HG03457 (cell line): ENCODE data around the gene STRA6.

Experiments
- ATAC-seq: cut with Tn5 transposase; IDR thresholded peaks from one replicate; pipeline ENCODE4 v1.9.1; 2021; ENCODE audit warnings: moderate number of reproducible peaks; ENCODE audit not compliant: unreplicated experiment

Gene STRA6

DNA sequence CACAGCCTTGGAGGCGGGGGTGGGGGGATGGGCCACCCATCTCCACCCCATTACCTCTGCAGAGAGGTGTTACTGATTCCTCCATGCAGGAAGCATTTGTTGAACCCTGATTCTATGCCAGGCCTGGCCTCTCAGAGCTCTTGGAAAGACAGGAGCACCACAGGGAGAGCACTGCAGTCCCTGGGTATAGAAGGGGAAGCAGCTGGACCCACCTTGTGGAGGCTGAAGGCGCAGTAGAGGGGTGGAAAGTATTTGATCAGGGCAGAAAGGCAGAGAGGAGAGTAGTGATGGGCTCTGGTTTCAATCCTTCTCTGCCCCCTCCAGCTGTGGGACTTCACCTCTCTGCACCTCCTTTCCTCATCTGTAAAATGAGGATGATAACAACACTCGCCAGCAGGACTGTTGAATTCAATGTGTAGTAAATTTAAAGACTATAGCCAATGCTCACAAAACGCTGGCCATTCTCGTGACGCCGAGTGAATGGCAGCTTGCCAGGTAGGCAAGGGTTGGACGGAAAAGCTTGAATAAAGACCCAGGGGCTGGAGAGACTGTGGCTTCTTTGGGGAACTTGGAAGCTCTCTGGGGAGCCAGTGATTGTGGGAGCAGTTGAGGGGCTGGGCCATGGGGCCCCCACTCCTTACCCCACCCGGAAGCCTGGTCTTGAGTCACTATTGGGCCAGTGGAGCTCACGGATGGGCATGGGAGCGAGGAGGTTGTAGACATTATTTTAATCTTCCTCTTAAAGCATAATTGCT is 25.6 kb upstream of the STRA6 start:
- no peak for ATAC-seq

DNA sequence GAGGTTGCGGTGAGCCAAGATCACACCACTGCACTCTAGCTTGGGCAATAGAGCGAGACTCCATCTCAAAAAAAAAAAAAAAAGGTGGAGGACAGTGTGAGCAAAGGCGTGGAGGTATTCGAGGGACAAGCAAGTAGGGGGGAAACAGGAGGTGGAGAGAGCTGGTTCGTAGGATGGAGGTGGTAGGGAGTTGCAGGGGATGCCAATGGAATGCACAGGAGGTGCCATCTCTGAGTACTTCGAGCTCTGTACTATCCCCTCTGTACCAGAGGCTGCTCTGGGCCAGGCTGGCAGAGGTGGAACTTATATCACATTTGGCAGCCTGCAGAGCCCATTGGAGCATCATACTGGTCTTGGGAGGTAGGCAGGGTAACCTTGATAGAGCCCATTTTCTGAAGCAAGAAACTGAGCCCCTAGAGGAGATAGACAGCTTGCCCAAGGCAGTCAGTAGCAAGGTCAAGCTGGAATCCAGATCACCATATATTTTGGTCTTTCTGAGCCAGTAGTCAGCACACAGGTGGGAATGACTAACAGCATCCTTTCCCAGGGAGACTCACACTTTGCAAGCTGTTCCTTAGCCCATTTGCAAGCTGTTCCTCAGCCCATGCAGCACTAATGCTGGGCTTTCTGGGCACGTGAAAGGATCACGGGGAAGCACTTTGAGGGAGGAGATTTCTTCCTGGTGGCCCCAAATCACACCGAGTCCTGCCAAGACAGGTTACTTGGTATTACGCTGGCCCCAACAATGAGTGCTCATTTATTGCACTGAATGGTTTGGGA is 24.4 kb upstream of the STRA6 start:
- ATAC-seq = no peak

DNA sequence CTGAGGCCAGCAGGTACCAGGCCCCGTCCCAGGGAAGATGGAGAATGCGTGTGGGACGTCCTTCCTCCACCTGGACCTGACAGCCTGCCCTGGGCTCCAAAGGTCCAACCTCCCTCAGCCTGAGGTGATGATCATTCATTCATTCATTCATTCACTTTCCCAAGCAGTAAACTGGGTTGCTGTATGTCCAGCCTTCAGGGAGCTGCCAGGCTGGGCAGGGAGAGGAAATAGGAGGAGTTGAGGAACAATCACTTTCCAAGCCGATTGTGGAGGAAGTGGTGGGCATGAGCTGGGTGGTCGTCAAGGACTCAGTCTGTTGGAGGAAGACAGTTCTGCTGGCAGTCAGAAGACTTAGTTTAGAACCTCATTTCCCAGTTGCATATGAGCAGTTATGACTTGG is 23.3 kb upstream of the STRA6 start:
- ATAC-seq = no peak

DNA sequence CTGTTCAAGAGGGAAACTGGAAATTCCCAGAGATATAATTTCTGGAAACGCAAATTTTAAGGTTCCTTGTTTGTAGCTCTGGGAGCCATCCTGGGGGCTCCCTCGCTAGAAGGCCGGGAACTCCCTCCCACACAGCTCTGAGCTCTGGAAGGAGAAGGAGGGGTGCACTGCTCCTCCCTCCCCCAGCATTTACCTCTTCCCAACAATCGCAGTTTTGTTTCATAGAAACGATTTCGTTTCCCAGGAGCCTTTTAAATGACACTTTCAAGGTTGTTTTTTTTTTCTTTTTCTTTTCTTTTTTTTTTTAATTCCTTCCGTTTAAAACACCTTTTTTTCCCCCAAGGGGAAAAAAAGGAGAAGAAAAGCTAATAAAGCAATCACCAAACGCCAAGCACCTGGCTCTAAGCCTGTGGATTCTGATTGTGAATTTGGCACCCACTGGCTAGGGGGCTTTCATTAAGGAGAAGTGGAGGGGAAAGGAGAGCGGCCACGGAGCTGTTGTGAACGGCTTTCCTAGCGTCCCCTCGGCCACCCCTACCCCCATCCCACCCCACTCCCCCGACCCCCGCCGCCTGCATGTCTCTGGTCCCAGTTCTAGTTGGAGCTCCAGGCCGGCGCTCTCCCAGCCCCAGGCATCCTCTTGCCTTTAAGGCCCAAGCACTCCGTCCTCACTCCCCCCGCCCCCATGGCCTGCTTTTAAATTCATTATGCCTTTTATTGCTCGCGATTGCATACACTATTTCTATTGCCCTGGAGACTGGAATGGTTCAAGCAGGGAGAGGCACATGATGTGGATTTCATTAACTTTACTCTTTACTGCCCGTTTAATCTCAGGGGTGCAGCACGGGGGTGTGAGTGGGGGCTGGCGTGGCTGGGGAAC is 19.9 kb upstream of the STRA6 start:
- ATAC-seq = no peak

DNA sequence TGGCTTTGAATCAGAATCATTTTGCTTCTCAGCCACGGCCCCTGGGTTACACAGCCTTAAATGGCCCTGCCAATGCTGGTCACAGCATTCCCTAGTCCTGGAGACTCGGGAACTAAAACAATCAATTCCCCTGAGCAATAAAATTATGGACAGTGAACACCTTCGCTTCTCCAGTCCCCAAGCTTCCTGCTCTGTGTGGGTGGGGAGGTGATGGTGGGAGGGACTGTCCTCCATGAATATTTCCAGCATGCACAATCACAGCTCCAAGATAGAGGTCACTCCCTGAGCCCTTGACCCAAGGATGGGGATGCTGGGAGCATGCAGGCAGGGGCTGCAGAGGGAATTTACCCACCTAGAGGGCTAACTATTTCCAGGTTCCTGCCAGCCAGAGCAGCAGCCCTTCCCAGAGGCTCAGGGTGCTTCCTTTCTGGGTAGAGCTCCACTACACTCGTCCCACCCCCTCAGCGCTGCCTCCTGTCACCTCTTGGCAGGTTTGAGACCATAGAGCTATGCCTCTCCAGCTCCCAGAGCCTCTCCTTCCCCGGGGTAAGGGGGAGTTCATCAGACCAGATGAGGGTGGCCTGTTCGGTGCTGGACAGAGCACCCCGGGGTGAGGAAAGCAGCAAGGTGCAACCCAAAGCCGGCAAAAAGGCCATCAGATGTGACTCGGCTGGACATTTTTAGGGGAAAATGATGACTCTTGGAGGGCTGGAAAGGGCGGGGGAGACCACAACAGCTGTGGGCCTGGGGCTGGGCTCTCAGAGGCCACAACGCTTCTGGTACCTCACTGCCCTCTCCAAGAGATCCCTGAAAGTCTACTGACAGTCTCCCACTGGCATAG is 19.0 kb upstream of the STRA6 start:
- ATAC-seq = no peak

DNA sequence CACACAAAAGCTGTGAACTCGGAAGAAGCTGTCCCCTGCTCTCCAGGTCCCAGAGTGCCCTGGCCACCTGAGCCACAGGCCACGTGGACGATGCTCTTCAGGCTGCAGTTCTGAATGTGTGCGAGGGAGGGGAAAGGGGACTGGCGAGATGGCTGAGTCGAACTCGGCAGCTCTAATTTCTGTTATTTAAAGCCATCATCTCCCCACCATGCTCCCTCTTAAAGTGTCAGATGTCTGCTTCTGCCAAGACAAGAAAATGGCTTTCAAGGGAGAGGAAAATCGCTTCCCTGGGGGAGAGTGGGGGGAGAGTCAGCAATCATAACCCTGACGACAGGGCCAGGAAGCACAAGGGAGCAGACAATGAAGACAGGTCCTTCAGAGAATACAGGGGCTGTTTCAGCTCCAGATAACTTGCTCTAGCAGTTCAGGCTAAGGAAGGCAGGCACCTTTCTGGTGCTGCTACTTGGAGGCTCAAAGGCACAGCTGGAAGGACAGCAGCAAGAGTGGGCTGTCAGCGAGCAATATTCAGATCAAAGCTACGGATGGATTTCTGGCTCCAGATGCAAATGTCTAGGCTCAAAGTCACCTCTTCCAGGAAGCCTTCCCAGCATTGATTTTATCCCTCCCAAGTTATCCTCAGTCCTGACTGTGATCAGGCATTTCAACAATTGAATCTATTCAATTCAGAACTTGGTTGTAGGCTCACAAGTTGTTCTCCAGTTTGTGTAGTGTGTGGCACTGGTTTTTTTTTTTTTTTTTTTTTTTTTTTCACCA is 18.1 kb upstream of the STRA6 start:
- ATAC-seq = no peak

DNA sequence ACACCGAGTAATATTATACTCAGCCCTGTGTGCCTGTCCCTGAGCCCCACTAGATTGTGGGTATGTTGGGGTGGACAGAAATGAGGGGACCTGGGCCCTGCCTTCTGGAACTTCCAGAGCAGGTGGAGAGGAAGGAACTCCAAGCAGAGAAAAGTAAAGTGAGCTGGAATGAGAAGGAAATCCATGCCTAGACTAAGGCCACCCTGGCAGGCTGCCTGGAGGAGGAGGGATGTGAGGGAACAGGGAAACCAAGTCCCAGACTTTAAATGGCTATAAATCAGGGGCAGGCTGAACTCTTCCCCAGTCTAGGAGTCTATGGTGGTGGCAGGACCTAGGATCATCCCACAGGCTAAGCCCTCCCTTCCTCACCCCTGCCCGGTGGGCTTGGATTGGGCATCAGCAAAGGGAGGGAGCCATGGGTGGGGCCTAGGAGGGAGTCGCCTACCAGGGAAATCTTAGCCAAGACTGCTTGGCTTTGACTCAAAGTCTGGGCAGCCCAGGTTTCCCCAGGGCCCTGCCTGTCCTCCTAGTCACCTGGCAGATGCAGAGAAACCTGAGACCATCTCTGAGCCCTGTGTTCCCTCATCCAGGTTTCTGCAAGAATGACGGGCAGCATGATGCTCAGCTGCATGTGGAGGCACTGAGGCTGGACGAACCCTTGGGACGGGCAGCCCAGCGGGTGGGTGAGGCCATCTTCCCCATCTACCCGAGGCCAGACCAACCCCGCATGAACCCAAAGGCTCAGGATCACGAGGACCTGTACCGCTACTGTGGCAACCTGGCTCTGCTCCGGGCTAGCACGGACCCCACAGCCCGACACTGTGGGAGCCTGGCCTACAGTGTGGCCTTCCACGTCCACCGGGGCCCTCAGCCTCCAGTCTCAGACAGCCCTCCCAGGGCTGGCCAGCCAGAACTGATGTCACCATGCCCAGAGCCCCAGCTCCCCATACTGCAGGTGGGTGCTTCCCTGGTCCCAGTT is 15.6 kb upstream of the STRA6 start:
- ATAC-seq = no peak

DNA sequence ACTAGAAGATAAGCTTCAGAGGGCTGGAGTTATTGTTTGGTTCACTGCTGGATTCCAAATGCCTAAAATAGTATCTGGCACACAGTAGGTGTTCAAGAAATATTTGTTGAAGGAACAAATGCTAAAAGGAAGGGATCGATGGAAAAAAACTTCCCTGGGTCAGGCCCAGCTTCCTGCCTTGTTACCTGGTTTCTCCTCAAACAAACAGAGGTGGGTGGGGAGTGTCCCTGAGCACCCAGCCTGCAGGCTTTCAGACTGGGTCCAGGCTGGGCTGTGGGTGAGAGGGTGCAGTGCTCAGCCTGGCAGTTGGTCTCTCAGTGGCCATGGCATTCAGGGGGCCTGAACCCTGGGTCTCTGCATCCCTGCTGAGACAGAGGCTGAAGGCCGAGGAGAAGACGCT is 14.4 kb upstream of the STRA6 start:
- ATAC-seq = no peak

DNA sequence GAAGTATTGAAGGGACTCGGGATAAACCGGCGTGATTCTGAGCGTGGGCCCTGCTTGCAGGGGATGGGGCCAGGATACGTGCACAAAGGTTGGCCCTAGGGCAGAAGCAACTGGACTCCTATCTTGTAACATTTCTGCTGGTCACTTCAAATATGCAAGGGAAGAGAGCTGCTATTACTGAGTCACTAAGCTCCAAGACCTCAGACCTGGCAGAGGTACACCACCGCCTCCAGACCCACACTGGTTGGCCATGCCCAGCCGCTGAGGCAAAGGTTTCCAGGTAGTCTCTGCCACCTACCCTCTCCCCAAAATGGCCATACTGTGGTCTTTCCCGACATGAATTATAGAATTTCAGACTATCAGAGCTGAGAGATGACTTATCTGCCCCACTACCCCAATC is 13.4 kb upstream of the STRA6 start:
- ATAC-seq = no peak

DNA sequence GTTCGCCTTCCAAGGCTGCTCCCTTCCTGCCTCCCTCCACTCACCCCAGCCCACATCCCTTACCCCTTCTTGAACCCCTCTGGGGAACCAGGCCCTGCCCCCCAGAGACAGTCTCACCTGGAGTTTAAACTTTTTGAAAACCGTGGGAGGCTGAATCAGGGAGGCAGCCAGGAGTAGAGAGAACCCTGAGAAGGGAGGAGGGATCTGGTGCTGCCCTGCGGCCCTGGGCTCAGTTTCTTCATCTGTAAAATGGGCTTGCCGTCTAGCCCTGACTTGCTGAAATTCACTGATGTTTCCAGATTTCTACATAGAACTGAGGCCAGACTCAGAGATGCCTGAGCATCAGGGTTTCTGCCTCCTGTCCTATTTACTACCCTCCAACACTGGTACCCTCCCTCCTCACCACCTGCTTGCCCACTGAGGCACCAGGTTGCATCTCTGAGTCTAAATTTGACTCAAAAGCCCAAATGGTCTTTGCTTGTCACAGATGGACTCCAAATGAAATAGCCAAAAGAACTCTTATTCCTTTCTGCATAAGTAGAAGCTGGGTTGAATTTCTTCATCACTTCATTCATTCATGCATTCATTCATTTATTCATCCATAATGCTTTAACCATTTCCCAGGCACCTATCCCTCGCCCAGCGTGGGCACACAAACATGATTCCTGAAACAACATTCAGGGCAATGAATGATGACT is 11.9 kb upstream of the STRA6 start:
- ATAC-seq = no peak

DNA sequence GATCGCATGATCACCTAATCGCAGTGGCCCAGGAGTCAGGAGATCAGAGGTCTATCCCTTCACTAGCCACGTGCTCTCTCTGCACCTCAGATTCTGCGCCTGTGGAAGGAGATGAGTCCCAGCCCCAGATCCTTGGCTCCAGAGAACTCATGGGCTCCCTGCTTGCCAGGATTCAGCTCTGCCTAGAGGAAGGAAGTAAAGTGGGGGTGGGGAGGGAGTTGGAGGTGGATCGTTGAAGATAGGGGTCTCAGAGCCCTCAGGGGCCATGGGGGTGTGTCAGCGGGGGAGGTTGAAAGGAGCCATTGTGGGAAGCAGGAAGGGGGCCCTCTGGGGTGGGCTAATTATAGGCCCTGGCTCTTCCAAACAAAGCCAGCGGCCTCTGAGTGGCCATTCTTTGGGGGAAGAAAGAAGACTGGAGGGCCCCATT is 11.3 kb upstream of the STRA6 start:
- ATAC-seq = no peak

DNA sequence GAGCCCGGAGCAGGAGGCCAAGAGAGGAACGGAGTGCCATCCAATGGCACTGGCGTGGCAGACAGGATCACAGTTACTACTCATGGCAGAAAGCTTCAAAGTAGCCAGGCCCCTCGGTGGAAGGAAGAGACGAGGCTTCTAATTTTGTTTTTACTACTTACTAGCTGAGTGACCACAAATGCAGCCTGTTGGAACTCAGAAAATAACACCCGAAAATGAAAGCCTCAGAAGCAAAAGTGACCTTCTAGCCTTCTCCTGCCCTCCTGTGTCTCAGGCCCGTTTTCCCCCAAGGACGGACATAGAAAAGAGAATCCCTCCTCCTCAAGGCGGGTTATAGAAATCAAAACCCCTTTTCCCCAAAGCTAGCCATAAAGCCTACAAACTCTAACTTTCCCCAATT is 9.9 kb upstream of the STRA6 start:
- ATAC-seq = no peak

DNA sequence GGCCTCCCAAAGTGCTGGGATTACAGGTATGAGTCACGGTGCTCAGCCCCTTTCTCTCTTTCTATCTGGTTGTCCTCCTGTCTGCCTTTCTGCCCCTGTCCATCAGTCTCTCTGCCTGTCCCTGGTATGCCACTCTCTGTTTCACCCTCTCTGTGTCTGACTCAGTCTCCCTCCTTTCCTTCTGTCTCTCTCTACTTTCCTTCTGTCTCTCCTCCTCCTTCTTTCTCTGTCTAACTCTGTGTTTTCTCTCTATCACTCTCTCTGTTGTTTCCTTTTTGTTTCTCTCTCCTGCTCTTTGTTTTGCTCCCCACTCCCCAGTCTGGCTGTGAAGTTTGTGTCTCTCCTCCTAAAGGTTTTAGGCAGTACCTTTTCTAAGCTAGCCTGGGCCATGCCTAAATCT is 9.1 kb upstream of the STRA6 start:
- no peak for ATAC-seq

DNA sequence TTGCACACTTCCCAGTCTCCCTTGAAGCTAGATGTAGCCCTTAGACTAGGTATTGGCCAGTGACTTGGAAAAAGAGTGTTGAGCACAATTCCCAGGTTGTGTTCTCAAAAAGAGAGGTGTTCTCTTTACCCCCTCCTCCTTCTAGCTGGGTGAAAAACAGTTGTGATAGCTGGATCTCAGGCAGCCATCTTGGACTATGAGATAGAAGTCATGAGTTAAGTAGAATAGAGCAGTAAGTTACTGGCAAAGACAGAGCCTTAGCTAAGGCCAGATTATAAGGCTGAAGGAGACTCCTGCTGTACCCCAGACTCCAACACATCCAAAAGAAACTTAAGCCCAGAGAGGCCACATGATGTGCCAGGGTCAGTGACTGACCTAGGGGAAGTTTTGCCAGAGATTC is 8.1 kb upstream of the STRA6 start:
- no peak for ATAC-seq

DNA sequence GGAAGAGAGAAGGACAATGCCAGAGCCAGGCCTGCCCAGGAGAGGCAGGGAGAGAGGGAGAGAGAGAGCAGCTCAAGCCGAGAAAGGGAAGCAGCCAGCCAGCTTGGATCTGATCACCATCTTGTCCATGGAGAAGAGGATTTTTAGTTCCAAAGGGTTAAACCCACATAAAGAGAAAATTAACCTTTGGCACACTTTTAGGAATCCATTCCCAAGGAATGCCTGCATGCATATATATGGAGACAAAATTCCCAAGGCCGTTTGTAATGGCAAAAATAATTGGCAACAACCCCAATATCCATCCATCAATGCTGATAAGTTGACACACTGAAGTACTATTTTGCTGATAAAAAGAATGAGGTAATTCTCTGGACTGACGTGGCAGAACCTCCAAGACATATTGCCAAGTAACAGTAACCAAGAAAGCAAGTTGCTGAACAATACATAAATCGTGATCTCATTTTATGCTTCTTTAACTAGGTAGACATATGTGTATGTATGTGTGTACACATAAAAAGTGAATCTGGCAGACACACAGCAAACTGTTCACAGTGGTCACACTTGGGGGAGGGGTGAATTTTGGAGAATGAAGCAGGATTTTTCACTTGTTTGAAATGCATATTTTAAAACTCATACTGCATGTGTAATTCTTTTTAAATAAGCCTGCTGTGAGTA is 7.5 kb upstream of the STRA6 start:
- ATAC-seq = no peak

DNA sequence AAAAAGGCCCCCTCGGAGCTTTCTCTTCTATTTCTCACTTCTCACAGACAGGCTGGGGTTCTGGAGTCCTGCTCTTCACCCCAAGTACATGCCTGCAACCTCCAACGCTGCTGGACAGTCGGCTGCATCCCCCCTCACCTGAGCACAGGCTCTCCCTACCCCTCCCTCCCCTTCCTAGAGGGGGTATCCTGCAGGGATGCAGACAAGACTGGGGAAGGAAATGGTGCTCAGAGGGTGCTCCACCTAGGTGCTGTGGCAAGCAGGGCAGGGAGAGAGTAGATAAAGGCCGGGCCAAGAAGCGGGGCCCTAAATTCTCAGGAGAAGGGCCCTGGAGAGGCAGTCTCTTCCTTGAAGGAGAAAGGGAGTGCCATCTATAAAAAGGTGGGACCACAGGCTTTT is 7.0 kb upstream of the STRA6 start:
- ATAC-seq = no peak

DNA sequence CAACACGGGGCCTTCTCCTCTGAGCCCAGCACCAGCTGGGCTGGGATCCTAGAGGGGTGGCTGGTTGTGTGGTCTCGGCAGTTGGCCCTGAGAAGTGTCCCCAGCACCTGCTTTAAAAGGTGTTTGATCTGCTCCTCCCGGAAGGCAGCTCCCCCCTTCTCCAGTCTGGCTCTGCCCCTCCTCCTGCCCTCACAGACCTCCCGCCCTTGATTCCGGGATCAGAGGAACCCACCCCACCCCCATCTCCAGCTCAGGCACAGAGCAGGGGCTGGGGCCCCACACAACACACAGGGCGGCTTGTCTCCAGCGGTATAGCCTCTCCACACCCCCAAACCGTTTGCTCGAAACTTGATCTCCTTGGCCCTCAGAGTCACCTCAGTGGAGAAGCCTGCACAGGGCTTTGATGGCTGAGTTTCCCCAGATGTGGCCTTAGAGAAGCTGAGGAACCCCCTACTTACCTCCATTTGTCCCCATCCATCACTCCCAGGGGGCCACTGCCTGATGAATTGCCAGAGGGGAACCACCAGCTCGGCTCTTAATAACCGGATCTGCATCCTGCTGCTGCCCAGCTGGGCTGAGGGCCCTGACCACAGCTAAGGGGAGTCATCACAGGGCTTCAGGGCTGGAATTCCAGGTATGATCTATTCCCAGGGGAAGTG is 6.4 kb upstream of the STRA6 start:
- ATAC-seq = no peak
